Bronchial epithelial cell (primary cell): Measurements from ENCODE around the gene PCYOX1L. TPM values are rescaled to one million over a fixed set of nuclear protein-coding genes. Genes with fewer than 3 reads are reported as not detected.

Experiments used
- DNase-seq: peaks from one replicate; pipeline ENCODE4 v3.0.0-alpha.2; 2010; ENCODE audit warnings: low read depth
- FAIRE-seq: peaks from 2 replicates; lab custom pipeline; 2011; peaks lifted over from hg19 to GRCh38; lab: Jason Lieb, UNC
- H3K27me3 ChIP-seq: 2 replicates; pipeline ENCODE4 v1.5.1; 2011; ENCODE audit warnings: low read length; ENCODE audit not compliant: control insufficient read depth, insufficient read depth
- H3K36me3 ChIP-seq: 2 replicates; pipeline ENCODE4 v1.5.1; 2011; ENCODE audit warnings: low read length; ENCODE audit not compliant: control insufficient read depth, insufficient read depth
- H3K4me3 ChIP-seq: 2 replicates; pipeline ENCODE4 v1.5.1; 2011; ENCODE audit warnings: mild to moderate bottlenecking, low read depth, low read length, control low read depth
- CTCF ChIP-seq: IDR thresholded peaks from 2 replicates; pipeline ENCODE4 v1.5.1; 2011; ENCODE audit warnings: mild to moderate bottlenecking, moderate library complexity, low read length, control low read depth, inconsistent platforms; ENCODE audit not compliant: insufficient read depth, severe bottlenecking
- total RNA-seq: library from RNA; depleted of rRNA; stranded (reverse); fragments of >200 nt; gene quantifications from 2 replicates; pipeline ENCODE4 v1.2.1, GENCODE V29; 2014

PCYOX1L gene
- total RNA-seq, 1 donor from 2014 or later = 4.2 TPM

GRCh38 chr5:149366169-149366729 lies 8.4 kb downstream of the PCYOX1L start:
- H3K27me3 ChIP-seq = no peaks in the 10 kb centered on the region
- TF ChIP-seq CTCF = no peak
- DNase-seq = no peak
- H3K36me3 ChIP-seq = no peaks in the 10 kb centered on the region
- no peak overlapping the region for H3K4me3 ChIP-seq
- no peak for FAIRE-seq

- H3K36me3 ChIP-seq = no peaks in the 10 kb centered on the region
- H3K27me3 ChIP-seq = no peaks in the 10 kb centered on the region
- peak; percentile 88 for TF ChIP-seq CTCF
- no peak overlapping the region for H3K4me3 ChIP-seq
- DNase-seq (peak; percentile 59), FAIRE-seq (peak; percentile 43)
Measured at GRCh38 chr5:149367249-149367971, 9.6 kb downstream of the PCYOX1L start.

GRCh38 chr5:149367972-149368645 lies 10.3 kb downstream of the PCYOX1L start:
- no peak for TF ChIP-seq CTCF
- H3K4me3 ChIP-seq = no peak overlapping the region
- FAIRE-seq (no peak), DNase-seq (no peak)
- H3K27me3 ChIP-seq = no peaks in the 10 kb centered on the region
- no peaks in the 10 kb centered on the region for H3K36me3 ChIP-seq

- Histone ChIP-seq H3K27me3 (no peaks in the 10 kb centered on the region), H3K4me3 (no peak overlapping the region), H3K36me3 (no peaks in the 10 kb centered on the region)
- no peak for FAIRE-seq
- TF ChIP-seq CTCF = no peak
- DNase-seq = no peak
Measured at GRCh38 chr5:149370878-149371277, 13.0 kb downstream of the PCYOX1L start.

GRCh38 chr5:149371296-149371962 lies 13.6 kb downstream of the PCYOX1L start:
- peak; percentile 95 for TF ChIP-seq CTCF
- DNase-seq (peak; percentile 46), FAIRE-seq (no peak)
- Histone ChIP-seq H3K4me3 (no peak overlapping the region), H3K27me3 (no peaks in the 10 kb centered on the region), H3K36me3 (no peaks in the 10 kb centered on the region)
